ENCODE results near the gene FAM78B. TPM values are rescaled to one million over a fixed set of nuclear protein-coding genes. Genes with fewer than 3 reads are reported as not detected.
A peak's percentile ranks its signal among the peaks of the same experiment; 100 is the strongest.

Gene FAM78B
- polyA plus RNA-seq, 3 donors: not detected

DNA sequence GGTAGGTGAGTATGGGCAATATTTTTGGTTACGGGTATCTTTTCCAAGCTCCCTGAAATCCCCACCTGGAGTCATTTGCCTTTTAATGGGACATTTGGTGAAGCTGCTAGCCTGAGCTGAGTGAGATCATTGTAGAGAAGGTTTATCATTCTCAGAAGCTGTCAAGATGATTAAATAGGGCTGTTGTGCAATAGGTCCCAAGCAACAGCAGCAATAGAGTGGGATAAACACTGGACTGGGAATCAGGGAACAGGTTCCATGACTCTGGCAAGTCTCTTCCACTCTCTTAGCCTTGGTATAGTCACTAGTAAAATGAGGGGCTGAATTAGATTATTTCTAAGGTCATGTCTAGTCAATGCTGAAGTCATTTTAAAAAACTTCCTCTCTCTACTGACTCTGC lies 30.3 kb upstream of the FAM78B start:
- H3K9me3 Mint-ChIP-seq: peaks cover 0 to 3% (median 0%) of the 10 kb centered on the region in 7 donors
- 100% methylated on average over 1 of the region's 1 CpG for WGBS (ENCODE audit: insufficient coverage)

DNA sequence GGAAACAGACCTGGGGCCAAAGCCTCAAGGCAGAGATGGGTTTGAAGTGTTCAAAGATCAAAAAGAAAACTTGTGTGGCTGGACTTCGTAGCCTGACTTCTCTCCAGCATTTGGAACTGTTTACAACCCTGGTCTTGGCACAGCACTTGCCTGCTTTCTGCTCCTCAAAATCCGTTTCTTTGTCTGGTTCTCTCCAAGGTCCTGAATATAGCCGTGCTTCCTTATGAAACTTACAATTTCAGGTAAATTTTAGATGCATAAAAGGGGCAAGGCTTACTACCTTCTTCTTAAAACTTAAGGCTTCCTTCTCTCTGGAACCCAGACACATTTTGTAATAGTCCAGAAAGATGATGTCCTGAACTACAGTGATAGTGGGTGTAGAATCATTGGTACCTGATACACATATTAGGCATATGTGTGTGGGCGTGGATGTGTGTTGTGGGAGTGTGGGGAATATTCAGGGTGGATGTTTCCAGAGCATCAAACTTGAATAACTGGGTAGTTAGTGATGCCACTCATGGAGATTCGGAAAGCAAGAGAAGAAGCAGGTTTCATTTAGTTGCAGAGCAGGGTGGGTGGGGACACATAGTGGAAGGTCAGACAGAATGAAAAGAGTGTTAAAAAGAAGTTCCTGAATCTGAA lies 26.4 kb upstream of the FAM78B start:
- TF ChIP-seq, protein P1, sequence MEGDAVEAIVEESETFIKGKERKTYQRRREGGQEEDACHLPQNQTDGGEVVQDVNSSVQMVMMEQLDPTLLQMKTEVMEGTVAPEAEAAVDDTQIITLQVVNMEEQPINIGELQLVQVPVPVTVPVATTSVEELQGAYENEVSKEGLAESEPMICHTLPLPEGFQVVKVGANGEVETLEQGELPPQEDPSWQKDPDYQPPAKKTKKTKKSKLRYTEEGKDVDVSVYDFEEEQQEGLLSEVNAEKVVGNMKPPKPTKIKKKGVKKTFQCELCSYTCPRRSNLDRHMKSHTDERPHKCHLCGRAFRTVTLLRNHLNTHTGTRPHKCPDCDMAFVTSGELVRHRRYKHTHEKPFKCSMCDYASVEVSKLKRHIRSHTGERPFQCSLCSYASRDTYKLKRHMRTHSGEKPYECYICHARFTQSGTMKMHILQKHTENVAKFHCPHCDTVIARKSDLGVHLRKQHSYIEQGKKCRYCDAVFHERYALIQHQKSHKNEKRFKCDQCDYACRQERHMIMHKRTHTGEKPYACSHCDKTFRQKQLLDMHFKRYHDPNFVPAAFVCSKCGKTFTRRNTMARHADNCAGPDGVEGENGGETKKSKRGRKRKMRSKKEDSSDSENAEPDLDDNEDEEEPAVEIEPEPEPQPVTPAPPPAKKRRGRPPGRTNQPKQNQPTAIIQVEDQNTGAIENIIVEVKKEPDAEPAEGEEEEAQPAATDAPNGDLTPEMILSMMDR (IDR thresholded peaks at IDR 0.05): no peak
- H3K4me3 Mint-ChIP-seq: no peak overlapping the region
- H3K27me3 Mint-ChIP-seq (ENCODE audit: low read depth in 3 of 3): no peaks in the 10 kb centered on the region
- no peak overlapping the region for H3K27ac ChIP-seq (ENCODE audit: low read depth in 1 of 2, low read length in 2 of 2)
- H2AFZ ChIP-seq (ENCODE audit: insufficient read depth, low read depth, low read length, poor library complexity, severe bottlenecking): no peak overlapping the region
- peaks cover 0 to 4% (median 0%) of the 10 kb centered on the region in 7 donors for H3K9me3 Mint-ChIP-seq
- H3K4me3 ChIP-seq (replicated peaks in 1 of 3; ENCODE audit: low read depth in 2 of 3, low read length in 3 of 3): no peak overlapping the region
- H3K27ac Mint-ChIP-seq: peak overlapping the region in 1 of 7 donors; percentile 32
- H3K9me3 ChIP-seq (replicated peaks in 1 of 2; ENCODE audit: control insufficient read depth in 1 of 2, insufficient read depth in 1 of 2, low read length in 2 of 2): no peaks in the 10 kb centered on the region
- no peaks in the 10 kb centered on the region for H3K36me3 ChIP-seq (replicated peaks in 1 of 2; ENCODE audit: control insufficient read depth in 1 of 2, insufficient read depth in 2 of 2, low read length in 2 of 2)
- no peaks in the 10 kb centered on the region for H3K4me1 Mint-ChIP-seq
- DNase-seq: no peak
- no peak overlapping the region for H3K9ac ChIP-seq (ENCODE audit: insufficient read depth, low read length, poor library complexity, severe bottlenecking)
- intact Hi-C loops (cut with micrococcal nuclease): no loop called here
- H3K79me2 ChIP-seq (ENCODE audit: insufficient read depth, low read length): no peaks in the 10 kb centered on the region
- no peaks in the 10 kb centered on the region for H3K4me1 ChIP-seq (ENCODE audit: control insufficient read depth in 1 of 2, insufficient read depth in 2 of 2, low read length in 2 of 2)
- no peak overlapping the region for H3K4me2 ChIP-seq (replicated peaks; ENCODE audit: extremely low read depth, low read length, poor library complexity, severe bottlenecking)
- H3K36me3 Mint-ChIP-seq: no peaks in the 10 kb centered on the region
- no peaks in the 10 kb centered on the region for H3K27me3 ChIP-seq (ENCODE audit: control insufficient read depth in 2 of 2, insufficient read depth in 2 of 2, low read length in 2 of 2)
- 66% methylated on average over 3 of the region's 5 CpGs for WGBS (ENCODE audit: insufficient coverage)
- no peaks in the 10 kb centered on the region for H4K20me1 ChIP-seq (ENCODE audit: insufficient read depth, low read length)

More for the DNA sequence above, 30.3 kb upstream of the FAM78B start:
- H3K36me3 Mint-ChIP-seq: no peaks in the 10 kb centered on the region
- H3K4me2 ChIP-seq (replicated peaks; ENCODE audit: extremely low read depth, low read length, poor library complexity, severe bottlenecking): no peak overlapping the region
- H3K27ac Mint-ChIP-seq: no peak overlapping the region
- H3K9me3 ChIP-seq (replicated peaks in 1 of 2; ENCODE audit: control insufficient read depth in 1 of 2, insufficient read depth in 1 of 2, low read length in 2 of 2): no peaks in the 10 kb centered on the region
- no peaks in the 10 kb centered on the region for H3K4me1 Mint-ChIP-seq
- H3K27me3 Mint-ChIP-seq (ENCODE audit: low read depth in 3 of 3): peaks cover 0 to 3% (median 0%) of the 10 kb centered on the region in 3 donors
- no peak overlapping the region for H3K4me3 Mint-ChIP-seq
- no peak for DNase-seq
- TF ChIP-seq, protein P1 (IDR thresholded peaks at IDR 0.05): no peak
- H3K27ac ChIP-seq (ENCODE audit: low read depth in 1 of 2, low read length in 2 of 2): no peak overlapping the region
- intact Hi-C loops (cut with micrococcal nuclease): no loop called here
- H3K4me1 ChIP-seq (ENCODE audit: control insufficient read depth in 1 of 2, insufficient read depth in 2 of 2, low read length in 2 of 2): no peaks in the 10 kb centered on the region
- no peak overlapping the region for H3K9ac ChIP-seq (ENCODE audit: insufficient read depth, low read length, poor library complexity, severe bottlenecking)
- no peaks in the 10 kb centered on the region for H3K79me2 ChIP-seq (ENCODE audit: insufficient read depth, low read length)
- no peaks in the 10 kb centered on the region for H4K20me1 ChIP-seq (ENCODE audit: insufficient read depth, low read length)
- H3K36me3 ChIP-seq (replicated peaks in 1 of 2; ENCODE audit: control insufficient read depth in 1 of 2, insufficient read depth in 2 of 2, low read length in 2 of 2): no peaks in the 10 kb centered on the region
- no peaks in the 10 kb centered on the region for H3K27me3 ChIP-seq (ENCODE audit: control insufficient read depth in 2 of 2, insufficient read depth in 2 of 2, low read length in 2 of 2)
- H3K4me3 ChIP-seq (replicated peaks in 1 of 3; ENCODE audit: low read depth in 2 of 3, low read length in 3 of 3): no peak overlapping the region
- H2AFZ ChIP-seq (ENCODE audit: insufficient read depth, low read depth, low read length, poor library complexity, severe bottlenecking): no peak overlapping the region
